OCI-LY7 (cell line): ENCODE results near the gene CCK. TPM values are rescaled to one million over a fixed set of nuclear protein-coding genes. Genes with fewer than 3 reads are reported as not detected.

Source experiments
- BruUV-seq: library from RNA; stranded (reverse); fragments of 400-500 nt; replicated peaks from 2 replicates; lab custom pipeline; 2021; lab: Mats Ljungman, UMichigan
- CTCF ChIA-PET: fragments of 300-600 bp; sonication (Branson Sonifier 250); formaldehyde crosslinking; loops from one replicate; lab custom pipeline; 2022; ENCODE audit warnings: antibody characterized with exemption; ENCODE audit not compliant: unreplicated experiment; lab: Charles Lee
- POLR2A ChIA-PET: fragments of 300-600 bp; sonication (Branson Sonifier 250); formaldehyde crosslinking; loops from one replicate; lab custom pipeline; 2022; ENCODE audit warnings: antibody characterized with exemption; lab: Charles Lee
- DNase-seq: peaks from one replicate; pipeline ENCODE4 v3.0.0-alpha.2; 2015; ENCODE audit warnings: low spot score
- H2AFZ ChIP-seq: fragments of 200-600 bp; sonication (generic), shearing (Covaris generic); 2 replicates; pipeline ENCODE4 v1.6.1; 2014; ENCODE audit warnings: mild to moderate bottlenecking, antibody characterized with exemption, low read length, moderate library complexity
- H3K27ac ChIP-seq: fragments of 200-600 bp; sonication (generic); 2 replicates; pipeline ENCODE4 v1.5.1; 2014; ENCODE audit warnings: mixed run types, low read depth, mild to moderate bottlenecking, moderate library complexity, low read length, inconsistent platforms; ENCODE audit not compliant: poor library complexity, severe bottlenecking
- H3K36me3 ChIP-seq: fragments of 200-600 bp; sonication (generic); 2 replicates; pipeline ENCODE4 v1.6.1; 2014; ENCODE audit warnings: mild to moderate bottlenecking, antibody characterized with exemption, low read length, moderate library complexity, mixed read lengths; ENCODE audit not compliant: insufficient read depth
- H3K4me1 ChIP-seq: fragments of 200-600 bp; sonication (generic); 2 replicates; pipeline ENCODE4 v1.5.1; 2014; ENCODE audit warnings: mild to moderate bottlenecking, low read length; ENCODE audit not compliant: insufficient read depth, poor library complexity, severe bottlenecking
- H3K4me2 ChIP-seq: fragments of 200-600 bp; sonication (generic); 2 replicates; pipeline ENCODE4 v1.6.1; 2014; ENCODE audit warnings: mild to moderate bottlenecking, low read length
- H3K4me3 ChIP-seq: fragments of 200-600 bp; sonication (generic); 2 replicates; pipeline ENCODE4 v1.5.1; 2014; ENCODE audit warnings: mild to moderate bottlenecking, low read depth, low read length; ENCODE audit not compliant: poor library complexity, severe bottlenecking
- H3K79me2 ChIP-seq: fragments of 200-600 bp; sonication (generic); 2 replicates; pipeline ENCODE4 v1.6.1; 2016; ENCODE audit warnings: low read depth, mild to moderate bottlenecking, low read length, moderate library complexity, mixed read lengths; ENCODE audit not compliant: insufficient read depth
- H3K9me2 ChIP-seq: fragments of 200-600 bp; sonication (generic); 2 replicates; pipeline ENCODE4 v1.6.1; 2016; ENCODE audit warnings: mild to moderate bottlenecking, low read length, mixed read lengths; ENCODE audit not compliant: insufficient read depth
- H3K9me3 ChIP-seq: fragments of 200-600 bp; sonication (generic); 2 replicates; pipeline ENCODE4 v1.6.1; 2014; ENCODE audit warnings: mild to moderate bottlenecking, mixed run types, low read length, mixed read lengths
- H4K20me1 ChIP-seq: fragments of 200-600 bp; sonication (generic); 2 replicates; pipeline ENCODE4 v1.6.1; 2014; ENCODE audit warnings: mild to moderate bottlenecking, antibody characterized with exemption, low read length, moderate library complexity, mixed read lengths; ENCODE audit not compliant: insufficient read depth
- CTCF ChIP-seq: fragments of 200-600 bp; sonication (generic); conservative IDR thresholded peaks from 2 replicates; pipeline ENCODE4 v1.5.1; 2014; ENCODE audit warnings: mild to moderate bottlenecking, antibody characterized with exemption, low read length, moderate library complexity, mixed read lengths
- EZH2phosphoT487 ChIP-seq: fragments of 200-600 bp; sonication (generic); IDR thresholded peaks from 2 replicates; pipeline ENCODE4 v1.6.1; 2018; ENCODE audit warnings: low read depth, borderline replicate concordance, mild to moderate bottlenecking, mixed run types, antibody characterized with exemption, low read length, moderate library complexity, mixed read lengths
- intact Hi-C: fragments of 100-400 bp; cut with micrococcal nuclease; formaldehyde crosslinking; loops from one replicate; pipeline ENCODE4 v1.10.0; 2022; ENCODE audit not compliant: unreplicated experiment
- total RNA-seq, 2 experiments: library from RNA; depleted of rRNA in 1 of 2; stranded (reverse); fragments of >200 nt in 1 of 2; shearing (Covaris generic) in 1 of 2; gene quantifications; 2 replicates each; pipeline ENCODE4 v1.2.3, GENCODE V29; 2014 to 2022

CCK gene
- total RNA-seq, 2 experiments from 2014 or later: not detected

- TF ChIP-seq EZH2phosphoT487 (no peak), CTCF (no peak)
- H3K9me2 ChIP-seq: no peaks in the 10 kb centered on the region
- no TSS peak for BruUV-seq
- no peaks in the 10 kb centered on the region for H4K20me1 ChIP-seq
- ChIA-PET CTCF (no interaction called here), POLR2A (no interaction called here)
- H3K36me3 ChIP-seq: no peaks in the 10 kb centered on the region
- no peak overlapping the region for H3K4me2 ChIP-seq
- DNase-seq: no peak
- no peaks in the 10 kb centered on the region for H3K4me1 ChIP-seq
- no peak overlapping the region for H3K27ac ChIP-seq
- intact Hi-C loops: no loop called here
- no peak overlapping the region for H2AFZ ChIP-seq
- H3K9me3 ChIP-seq: no peaks in the 10 kb centered on the region
- H3K79me2 ChIP-seq: no peaks in the 10 kb centered on the region
- H3K4me3 ChIP-seq: no peak overlapping the region
These were observed 5.8 kb upstream of the CCK start for GRCh38 chr3:42271786-42272185.

- intact Hi-C loops: no loop called here
- H3K79me2 ChIP-seq: no peaks in the 10 kb centered on the region
- no peak overlapping the region for H3K4me3 ChIP-seq
- CTCF ChIA-PET: no interaction called here
- H3K36me3 ChIP-seq: no peaks in the 10 kb centered on the region
- H3K9me2 ChIP-seq: no peaks in the 10 kb centered on the region
- no peaks in the 10 kb centered on the region for H4K20me1 ChIP-seq
- no peak for DNase-seq
- POLR2A ChIA-PET: no interaction called here
- H2AFZ ChIP-seq: no peak overlapping the region
- BruUV-seq: no TSS peak
- no peaks in the 10 kb centered on the region for H3K4me1 ChIP-seq
- no peak overlapping the region for H3K27ac ChIP-seq
- TF ChIP-seq CTCF (no peak), EZH2phosphoT487 (no peak)
- no peaks in the 10 kb centered on the region for H3K9me3 ChIP-seq
- no peak overlapping the region for H3K4me2 ChIP-seq
These were observed 4.6 kb upstream of the CCK start for GRCh38 chr3:42270561-42270960.

- Histone ChIP-seq H3K79me2 (no peaks in the 10 kb centered on the region), H3K36me3 (no peaks in the 10 kb centered on the region), H4K20me1 (no peaks in the 10 kb centered on the region), H3K9me3 (no peaks in the 10 kb centered on the region), H3K4me2 (no peak overlapping the region), H3K4me3 (no peak overlapping the region), H3K4me1 (no peaks in the 10 kb centered on the region), H2AFZ (no peak overlapping the region), H3K27ac (no peak overlapping the region), H3K9me2 (no peaks in the 10 kb centered on the region)
- no peak for TF ChIP-seq CTCF
- TF ChIP-seq EZH2phosphoT487: no peak
- BruUV-seq: no TSS peak
- CTCF ChIA-PET: no interaction called here
- POLR2A ChIA-PET: interaction anchor here (1.1 to 1.3 kb wide), 2 partner anchors 11 to 15 kb away, joined by 3 read pairs; no protein-coding TSS in a partner anchor
- DNase-seq: no peak
- intact Hi-C loops: no loop called here
These were observed 3.7 kb upstream of the CCK start for GRCh38 chr3:42269647-42270046.
